Fibroblast of skin of left biceps (primary cell): ENCODE measurements around the gene NSUN2.

ENCODE experiments used
- DNase-seq, 2 experiments: peaks; one replicate each; pipeline ENCODE4 v3.0.0-alpha.2; 2013; ENCODE audit warnings: low read depth in 2 of 2

The NSUN2 gene

GRCh38 chr5:6644794-6645241, 12.0 kb upstream of the NSUN2 start:
- no peak for DNase-seq

GRCh38 chr5:6642655-6643054, 9.8 kb upstream of the NSUN2 start:
- no peak for DNase-seq

GRCh38 chr5:6638236-6638635, 5.4 kb upstream of the NSUN2 start:
- no peak for DNase-seq

- DNase-seq, result no peak
Observed at GRCh38 chr5:6637590-6637989, 4.7 kb upstream of the NSUN2 start.

GRCh38 chr5:6637022-6637421, 4.2 kb upstream of the NSUN2 start:
- DNase-seq, result no peak

GRCh38 chr5:6636293-6636692, 3.4 kb upstream of the NSUN2 start:
- no peak for DNase-seq

GRCh38 chr5:6634788-6635430, 2.1 kb upstream of the NSUN2 start:
- no peak for DNase-seq

- DNase-seq, result no peak
Observed at GRCh38 chr5:6634306-6634705, 1.5 kb upstream of the NSUN2 start.

- DNase-seq, result no peak
Observed at GRCh38 chr5:6633469-6634245, 813 bp upstream of the NSUN2 start.

- DNase-seq, result peak in 1 of 2 experiments; percentile 1
Observed at GRCh38 chr5:6632324-6632887, 438 bp downstream of the NSUN2 start.

- DNase-seq, result no peak
Observed at GRCh38 chr5:6631441-6631840, 1.4 kb downstream of the NSUN2 start.

- no peak for DNase-seq
Observed at GRCh38 chr5:6626508-6626907, 6.3 kb downstream of the NSUN2 start.

- DNase-seq, result no peak
Observed at GRCh38 chr5:6623941-6624340, 8.9 kb downstream of the NSUN2 start.

- DNase-seq, result no peak
Observed at GRCh38 chr5:6623228-6623627, 9.6 kb downstream of the NSUN2 start.

- DNase-seq, result no peak
Observed at GRCh38 chr5:6616632-6617031, 16.2 kb downstream of the NSUN2 start.

- no peak for DNase-seq
Observed at GRCh38 chr5:6615034-6615815, 17.6 kb downstream of the NSUN2 start.

GRCh38 chr5:6611334-6612256, 21.2 kb downstream of the NSUN2 start:
- DNase-seq, result no peak

- DNase-seq, result no peak
Observed at GRCh38 chr5:6608016-6608415, 24.8 kb downstream of the NSUN2 start.

GRCh38 chr5:6607559-6607936, 25.3 kb downstream of the NSUN2 start:
- no peak for DNase-seq

GRCh38 chr5:6606884-6607558, 25.8 kb downstream of the NSUN2 start:
- DNase-seq, result no peak

- DNase-seq, result no peak
Observed at GRCh38 chr5:6604946-6605345, 27.9 kb downstream of the NSUN2 start.
